ENCODE results near the gene B3GALNT2.
A peak's percentile ranks its signal among the peaks of the same experiment; 100 is the strongest.

B3GALNT2 gene

DNA sequence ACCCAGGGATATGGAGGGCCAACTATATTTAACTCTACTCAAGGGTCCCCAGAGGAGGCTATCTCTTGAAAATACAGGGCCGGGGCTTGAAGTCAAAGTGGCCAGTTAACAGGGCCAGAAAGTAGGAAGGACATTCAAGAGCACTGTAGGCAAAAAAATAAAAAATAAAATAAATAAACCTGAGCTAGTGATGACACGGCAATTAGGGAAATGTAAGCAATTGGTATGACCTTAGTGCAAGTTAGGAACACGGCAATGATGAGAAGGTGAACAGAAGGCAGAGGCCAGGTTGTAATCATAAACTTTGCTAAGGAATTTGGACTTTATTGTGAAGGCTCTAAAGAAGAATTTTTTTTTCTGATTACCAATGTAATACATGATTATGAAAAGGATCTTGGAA, 3.4 kb upstream of the B3GALNT2 start:
- H3K36me3 ChIP-seq (replicated peaks) = no peaks in the 10 kb centered on the region
- no peak for DNase-seq
- H3K27ac ChIP-seq = no peak overlapping the region
- TF ChIP-seq, protein P1, sequence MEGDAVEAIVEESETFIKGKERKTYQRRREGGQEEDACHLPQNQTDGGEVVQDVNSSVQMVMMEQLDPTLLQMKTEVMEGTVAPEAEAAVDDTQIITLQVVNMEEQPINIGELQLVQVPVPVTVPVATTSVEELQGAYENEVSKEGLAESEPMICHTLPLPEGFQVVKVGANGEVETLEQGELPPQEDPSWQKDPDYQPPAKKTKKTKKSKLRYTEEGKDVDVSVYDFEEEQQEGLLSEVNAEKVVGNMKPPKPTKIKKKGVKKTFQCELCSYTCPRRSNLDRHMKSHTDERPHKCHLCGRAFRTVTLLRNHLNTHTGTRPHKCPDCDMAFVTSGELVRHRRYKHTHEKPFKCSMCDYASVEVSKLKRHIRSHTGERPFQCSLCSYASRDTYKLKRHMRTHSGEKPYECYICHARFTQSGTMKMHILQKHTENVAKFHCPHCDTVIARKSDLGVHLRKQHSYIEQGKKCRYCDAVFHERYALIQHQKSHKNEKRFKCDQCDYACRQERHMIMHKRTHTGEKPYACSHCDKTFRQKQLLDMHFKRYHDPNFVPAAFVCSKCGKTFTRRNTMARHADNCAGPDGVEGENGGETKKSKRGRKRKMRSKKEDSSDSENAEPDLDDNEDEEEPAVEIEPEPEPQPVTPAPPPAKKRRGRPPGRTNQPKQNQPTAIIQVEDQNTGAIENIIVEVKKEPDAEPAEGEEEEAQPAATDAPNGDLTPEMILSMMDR (IDR thresholded peaks at IDR 0.05; ENCODE audit: low read depth, low read length, missing control alignments) = no peak
- H3K4me3 ChIP-seq (ENCODE audit: low read depth, low read length) = no peak overlapping the region
- no peaks in the 10 kb centered on the region for H3K27me3 ChIP-seq (replicated peaks)
- in situ Hi-C loops (cut with HindIII; ENCODE audit: low pct_ligation_motif_present, low sequenced_read_pairs) = no loop called here

DNA sequence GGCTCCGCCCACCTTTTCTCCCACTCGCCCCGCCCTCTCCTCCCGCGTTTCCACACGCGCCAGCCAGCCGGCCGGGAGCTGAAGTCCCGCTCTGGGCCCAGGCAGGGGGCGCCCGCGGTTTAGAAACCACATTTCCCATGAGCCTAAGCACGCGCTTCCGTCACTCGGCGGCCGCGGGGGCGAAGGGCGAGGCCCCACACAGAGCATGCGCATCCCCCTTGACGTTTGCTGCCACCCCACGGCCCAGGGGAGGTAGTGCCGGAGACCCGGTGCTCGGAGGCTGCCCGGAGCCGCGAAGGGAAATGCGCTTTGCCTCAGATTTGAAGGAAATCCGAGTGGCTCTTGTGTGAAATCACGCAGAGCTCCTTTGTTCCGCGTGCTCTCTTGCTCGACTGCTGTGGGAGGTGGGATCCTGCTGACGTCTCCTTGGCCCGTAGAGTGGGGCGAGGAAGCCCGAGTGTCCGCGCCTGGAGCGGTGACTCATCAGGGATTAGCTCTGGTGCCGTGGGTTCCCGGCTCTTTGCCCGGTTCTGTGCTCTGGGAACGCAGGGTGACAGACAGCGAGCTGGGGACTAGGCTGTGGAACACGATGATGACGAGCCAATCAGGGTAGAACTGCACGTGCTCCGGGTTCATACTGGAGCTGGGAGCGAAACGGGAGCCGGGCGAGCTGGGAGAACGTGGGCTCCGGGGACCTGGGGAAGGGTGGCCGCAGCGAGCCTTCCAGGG, 406 bp upstream of the B3GALNT2 start:
- in situ Hi-C loops (cut with HindIII; ENCODE audit: low pct_ligation_motif_present, low sequenced_read_pairs) = no loop called here
- Histone ChIP-seq H3K27ac (peak overlapping the region; percentile 93), H3K4me3 (ENCODE audit: low read depth, low read length) (peak overlapping the region; percentile 77), H3K27me3 (replicated peaks) (no peaks in the 10 kb centered on the region), H3K36me3 (replicated peaks) (no peaks in the 10 kb centered on the region)
- TF ChIP-seq, protein P1 (IDR thresholded peaks at IDR 0.05; ENCODE audit: low read depth, low read length, missing control alignments) = peak; percentile 86
- peak; percentile 99 for DNase-seq

- TF ChIP-seq, protein P1 (IDR thresholded peaks at IDR 0.05; ENCODE audit: low read depth, low read length, missing control alignments) = no peak
- peak overlapping the region; percentile 77 for H3K4me3 ChIP-seq (ENCODE audit: low read depth, low read length)
- peak overlapping the region; percentile 93 for H3K27ac ChIP-seq
- DNase-seq = peak; percentile 37
- in situ Hi-C loops (cut with HindIII; ENCODE audit: low pct_ligation_motif_present, low sequenced_read_pairs) = no loop called here
- H3K27me3 ChIP-seq (replicated peaks) = no peaks in the 10 kb centered on the region
- no peaks in the 10 kb centered on the region for H3K36me3 ChIP-seq (replicated peaks)
Measured at GRCh38 chr1:235503403-235504121, 690 bp downstream of the B3GALNT2 start.

DNA sequence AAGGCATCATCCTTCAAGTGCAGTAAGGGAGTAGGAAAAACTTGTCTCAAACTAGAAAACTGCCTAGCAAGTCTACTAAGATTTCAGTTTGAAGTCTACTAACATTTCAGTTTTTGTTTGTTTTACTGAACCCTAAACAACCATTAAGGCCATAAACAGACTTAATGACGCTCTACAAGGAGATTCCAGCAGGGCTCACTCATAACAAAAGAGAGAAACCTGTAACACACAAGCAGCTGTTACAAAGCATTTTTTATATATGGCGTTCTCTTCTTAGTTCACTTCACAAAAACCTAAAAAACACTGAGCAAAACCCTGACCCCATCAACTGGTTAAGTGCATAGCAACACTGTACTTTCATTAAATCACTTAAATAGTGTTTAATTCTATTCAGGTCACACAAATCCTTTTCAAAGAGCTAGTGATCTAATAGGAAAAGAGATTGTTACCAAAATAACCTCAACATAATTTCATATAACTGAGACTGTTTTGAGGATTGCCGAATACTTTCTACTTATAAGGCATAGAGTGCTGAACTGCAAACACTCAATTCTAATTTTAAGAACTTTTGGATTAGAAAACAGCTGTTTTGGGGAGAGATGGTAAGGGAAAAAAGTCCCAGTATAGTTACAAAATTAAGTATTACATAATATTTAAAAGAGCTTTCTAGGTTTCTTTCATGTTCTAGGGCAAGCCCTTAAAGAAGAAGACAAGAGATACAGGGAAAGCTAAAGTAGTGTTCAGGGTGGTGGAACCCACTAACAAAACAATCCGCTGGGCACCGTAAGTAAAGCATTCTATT, 1.4 kb downstream of the B3GALNT2 start:
- H3K27me3 ChIP-seq (replicated peaks) = no peaks in the 10 kb centered on the region
- no peaks in the 10 kb centered on the region for H3K36me3 ChIP-seq (replicated peaks)
- in situ Hi-C loops (cut with HindIII; ENCODE audit: low pct_ligation_motif_present, low sequenced_read_pairs) = no loop called here
- H3K27ac ChIP-seq = peak overlapping the region; percentile 93
- TF ChIP-seq, protein P1 (IDR thresholded peaks at IDR 0.05; ENCODE audit: low read depth, low read length, missing control alignments) = no peak
- H3K4me3 ChIP-seq (ENCODE audit: low read depth, low read length) = peak overlapping the region; percentile 77
- peak; percentile 6 for DNase-seq

DNA sequence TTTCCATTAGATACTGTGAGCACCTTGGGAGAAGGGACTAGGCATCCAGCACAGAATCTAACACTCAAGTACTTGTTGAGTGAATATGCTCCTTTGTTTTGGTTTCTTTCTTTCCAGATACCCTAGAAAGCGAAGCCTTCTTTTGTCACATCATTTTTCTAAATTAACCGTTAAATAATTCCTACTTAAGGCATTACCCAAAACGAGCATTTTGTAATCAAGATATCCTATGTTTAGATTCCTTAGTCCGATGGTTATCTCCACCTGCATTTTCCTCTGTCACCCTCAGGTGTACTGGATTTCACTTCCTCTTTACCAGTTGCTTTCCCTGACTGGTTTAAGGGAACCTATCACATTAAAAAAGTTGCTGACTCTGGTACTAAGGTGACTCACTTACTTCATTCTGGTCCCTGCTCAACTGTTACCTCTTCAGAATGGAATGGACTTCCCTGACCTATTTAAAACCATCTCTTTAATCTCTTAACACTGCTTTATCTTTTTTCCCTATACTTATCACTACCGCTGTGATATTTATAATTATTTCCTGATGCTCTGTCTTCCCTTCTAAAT, 3.2 kb downstream of the B3GALNT2 start:
- no peaks in the 10 kb centered on the region for H3K36me3 ChIP-seq (replicated peaks)
- H3K4me3 ChIP-seq (ENCODE audit: low read depth, low read length) = no peak overlapping the region
- in situ Hi-C loops (cut with HindIII; ENCODE audit: low pct_ligation_motif_present, low sequenced_read_pairs) = no loop called here

More for the DNA sequence above, 3.2 kb downstream of the B3GALNT2 start:
- Histone ChIP-seq H3K27me3 (replicated peaks) (no peaks in the 10 kb centered on the region), H3K27ac (no peak overlapping the region)
- TF ChIP-seq, protein P1 (IDR thresholded peaks at IDR 0.05; ENCODE audit: low read depth, low read length, missing control alignments) = no peak
- peak; percentile 16 for DNase-seq

Measured in brain microvascular endothelial cell (primary cell).